ENCODE measurements around the gene BROX.

BROX gene

DNA sequence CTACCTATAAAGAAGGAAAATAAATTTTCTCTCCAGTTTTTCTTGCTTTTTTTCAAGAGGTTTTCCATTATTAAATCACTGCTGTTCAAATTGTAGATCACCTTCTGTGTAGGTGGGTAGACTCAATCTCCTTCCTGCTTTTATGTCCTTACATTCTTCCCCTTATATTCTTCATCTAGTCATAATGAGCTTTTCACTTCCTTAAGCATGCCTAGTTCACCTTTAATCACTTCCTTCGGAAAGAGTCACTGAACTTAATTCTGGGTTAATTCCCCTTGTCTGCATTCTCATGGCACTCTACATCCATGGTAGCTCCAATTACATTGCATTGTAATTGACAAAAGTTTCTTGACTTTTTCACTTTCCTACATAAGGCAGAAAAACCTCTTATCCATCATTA lies 18.5 kb downstream of the BROX start:
- POLR2A ChIA-PET = no interaction called here
- TF ChIP-seq ELF4 (IDR thresholded peaks at IDR 0.05) (no peak), FOXA1 (IDR thresholded peaks at IDR 0.05) (no peak), TARDBP (IDR thresholded peaks at IDR 0.05) (no peak), L3MBTL2 (conservative IDR thresholded peaks at IDR 0.05) (no peak), LEF1 (IDR thresholded peaks at IDR 0.05; ENCODE audit: borderline replicate concordance) (no peak), HDGF (IDR thresholded peaks at IDR 0.05; ENCODE audit: borderline replicate concordance) (no peak), SUZ12 (IDR thresholded peaks at IDR 0.05) (no peak), ARNT (IDR thresholded peaks at IDR 0.05) (no peak), BHLHE40 (IDR thresholded peaks at IDR 0.05; ENCODE audit: borderline replicate concordance) (no peak), SP1 (IDR thresholded peaks at IDR 0.05) (no peak), CTBP1 (IDR thresholded peaks at IDR 0.05; ENCODE audit: borderline replicate concordance) (no peak), ZNF384 (IDR thresholded peaks at IDR 0.05) (no peak), FOXM1 (IDR thresholded peaks at IDR 0.05; ENCODE audit: borderline replicate concordance) (no peak), NFRKB (IDR thresholded peaks at IDR 0.05) (no peak)
- TF ChIP-seq, protein P1, sequence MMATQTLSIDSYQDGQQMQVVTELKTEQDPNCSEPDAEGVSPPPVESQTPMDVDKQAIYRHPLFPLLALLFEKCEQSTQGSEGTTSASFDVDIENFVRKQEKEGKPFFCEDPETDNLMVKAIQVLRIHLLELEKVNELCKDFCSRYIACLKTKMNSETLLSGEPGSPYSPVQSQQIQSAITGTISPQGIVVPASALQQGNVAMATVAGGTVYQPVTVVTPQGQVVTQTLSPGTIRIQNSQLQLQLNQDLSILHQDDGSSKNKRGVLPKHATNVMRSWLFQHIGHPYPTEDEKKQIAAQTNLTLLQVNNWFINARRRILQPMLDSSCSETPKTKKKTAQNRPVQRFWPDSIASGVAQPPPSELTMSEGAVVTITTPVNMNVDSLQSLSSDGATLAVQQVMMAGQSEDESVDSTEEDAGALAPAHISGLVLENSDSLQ (IDR thresholded peaks at IDR 0.05) = no peak
- DNase-seq (ENCODE audit: extremely low spot score) = no peak
- CTCF ChIA-PET = no interaction called here

DNA sequence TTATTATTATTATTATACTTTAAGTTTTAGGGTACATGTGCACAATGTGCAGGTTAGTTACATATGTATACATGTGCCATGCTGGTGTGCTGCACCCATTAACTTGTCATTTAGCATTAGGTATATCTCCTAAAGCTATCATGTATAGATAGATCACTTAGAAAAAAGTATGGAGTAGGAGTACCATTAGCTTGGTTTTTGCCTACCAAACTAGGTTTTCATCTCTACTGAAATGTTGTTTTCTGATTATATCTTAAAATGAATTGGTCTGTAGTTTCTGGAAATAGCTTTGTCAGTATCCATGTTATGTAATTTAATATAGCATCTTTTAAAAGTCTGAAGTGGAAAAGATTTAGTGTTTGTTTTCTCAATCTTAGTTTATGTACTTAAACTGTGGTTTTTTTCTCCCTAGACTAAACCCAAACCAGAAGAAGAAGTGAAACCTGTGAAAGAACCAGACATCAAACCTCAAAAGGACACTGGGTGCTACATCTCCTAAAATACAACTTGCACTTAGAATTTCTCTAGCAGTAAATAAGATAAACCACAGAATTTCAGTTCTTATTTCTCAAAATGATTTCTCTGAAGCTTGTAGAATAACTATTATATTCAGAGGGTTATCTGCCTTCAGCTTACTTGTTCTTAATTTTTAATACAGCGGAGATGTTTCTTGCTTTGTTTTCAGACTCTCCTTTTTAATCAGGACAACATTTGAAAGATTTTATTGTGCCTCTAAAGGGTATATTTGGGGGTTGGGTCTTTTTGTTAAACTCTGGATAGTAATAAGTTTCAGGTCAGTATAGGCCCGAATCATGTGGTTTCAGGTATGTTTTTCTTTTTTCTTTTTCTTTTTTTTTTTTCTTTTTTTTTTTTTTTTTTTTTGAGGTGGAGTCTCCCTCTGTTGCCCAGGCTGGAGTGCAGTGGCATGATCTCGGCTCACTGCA lies 20.1 kb downstream of the BROX start:
- DNase-seq (ENCODE audit: extremely low spot score) = no peak
- no peak for TF ChIP-seq ZNF384 (IDR thresholded peaks at IDR 0.05)
- no peak for TF ChIP-seq L3MBTL2 (conservative IDR thresholded peaks at IDR 0.05)
- no peak for TF ChIP-seq SP1 (IDR thresholded peaks at IDR 0.05)
- TF ChIP-seq SUZ12 (IDR thresholded peaks at IDR 0.05) = no peak
- TF ChIP-seq CTBP1 (IDR thresholded peaks at IDR 0.05; ENCODE audit: borderline replicate concordance) = no peak
- no peak for TF ChIP-seq HDGF (IDR thresholded peaks at IDR 0.05; ENCODE audit: borderline replicate concordance)
- TF ChIP-seq ARNT (IDR thresholded peaks at IDR 0.05) = no peak
- TF ChIP-seq NFRKB (IDR thresholded peaks at IDR 0.05) = no peak
- TF ChIP-seq BHLHE40 (IDR thresholded peaks at IDR 0.05; ENCODE audit: borderline replicate concordance) = no peak
- no peak for TF ChIP-seq FOXK2 (IDR thresholded peaks at IDR 0.05)
- no peak for TF ChIP-seq FOXM1 (IDR thresholded peaks at IDR 0.05; ENCODE audit: borderline replicate concordance)
- no peak for TF ChIP-seq ELF4 (IDR thresholded peaks at IDR 0.05)
- TF ChIP-seq TARDBP (IDR thresholded peaks at IDR 0.05) = no peak
- TF ChIP-seq FOXA1 (IDR thresholded peaks at IDR 0.05) = no peak
- TF ChIP-seq, protein P1 (IDR thresholded peaks at IDR 0.05) = no peak
- ChIA-PET POLR2A (no interaction called here), CTCF (no interaction called here)

DNA sequence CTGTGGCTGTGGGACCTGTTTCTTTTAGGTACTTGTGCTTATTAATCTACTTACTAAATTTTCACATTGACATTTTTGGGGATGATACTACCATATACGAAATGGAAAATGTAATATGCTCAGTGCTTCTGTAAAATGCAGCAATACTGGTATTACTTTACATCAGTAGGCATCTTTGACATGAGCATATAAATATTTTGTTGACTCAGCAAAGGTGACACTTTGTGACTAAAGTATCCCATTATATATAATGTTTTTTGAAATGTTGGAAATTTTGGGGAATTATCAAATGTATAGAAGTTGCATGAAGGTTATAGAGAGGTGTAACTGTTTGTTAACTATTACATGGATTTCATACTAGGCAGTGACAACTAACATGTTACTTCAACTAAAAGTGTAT lies 22.4 kb downstream of the BROX start:
- TF ChIP-seq LEF1 (IDR thresholded peaks at IDR 0.05; ENCODE audit: borderline replicate concordance) (no peak), ELF4 (IDR thresholded peaks at IDR 0.05) (no peak), FOXM1 (IDR thresholded peaks at IDR 0.05; ENCODE audit: borderline replicate concordance) (no peak), FOXA1 (IDR thresholded peaks at IDR 0.05) (no peak), CTBP1 (IDR thresholded peaks at IDR 0.05; ENCODE audit: borderline replicate concordance) (no peak), ZNF384 (IDR thresholded peaks at IDR 0.05) (no peak), TARDBP (IDR thresholded peaks at IDR 0.05) (no peak), SUZ12 (IDR thresholded peaks at IDR 0.05) (no peak), NFRKB (IDR thresholded peaks at IDR 0.05) (no peak), SP1 (IDR thresholded peaks at IDR 0.05) (no peak), L3MBTL2 (conservative IDR thresholded peaks at IDR 0.05) (no peak), ARNT (IDR thresholded peaks at IDR 0.05) (no peak), HDGF (IDR thresholded peaks at IDR 0.05; ENCODE audit: borderline replicate concordance) (no peak), BHLHE40 (IDR thresholded peaks at IDR 0.05; ENCODE audit: borderline replicate concordance) (no peak), FOXK2 (IDR thresholded peaks at IDR 0.05) (no peak)
- ChIA-PET CTCF (no interaction called here), POLR2A (no interaction called here)
- DNase-seq (ENCODE audit: extremely low spot score) = no peak

DNA sequence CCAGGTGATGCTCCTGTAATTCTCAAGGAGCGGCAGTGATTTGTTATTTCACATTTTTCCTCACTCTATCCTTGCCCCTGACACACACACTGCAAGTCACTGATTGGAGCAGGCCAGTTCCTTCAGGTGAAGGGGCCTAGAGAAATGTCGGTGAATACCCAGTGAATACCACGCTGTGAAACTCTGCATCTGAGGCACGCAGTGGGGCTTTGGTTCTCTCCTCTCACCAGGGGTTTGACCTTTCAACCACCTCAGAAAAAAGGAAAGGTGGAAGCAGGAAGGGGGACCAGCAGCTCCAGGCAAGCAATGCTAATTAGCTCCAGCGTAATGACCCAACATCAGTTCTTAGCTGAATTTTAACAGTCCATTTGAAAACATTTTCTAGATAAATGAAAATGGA lies 24.1 kb downstream of the BROX start:
- DNase-seq (ENCODE audit: extremely low spot score) = no peak
- TF ChIP-seq SP1 (IDR thresholded peaks at IDR 0.05) (no peak), L3MBTL2 (conservative IDR thresholded peaks at IDR 0.05) (no peak), HDGF (IDR thresholded peaks at IDR 0.05; ENCODE audit: borderline replicate concordance) (no peak), LEF1 (IDR thresholded peaks at IDR 0.05; ENCODE audit: borderline replicate concordance) (no peak)
- POLR2A ChIA-PET = interaction anchor here (1.6 kb wide), 1 partner anchor 23 kb away, joined by 4 read pairs; no protein-coding TSS in a partner anchor
- CTCF ChIA-PET = interaction anchor here (1.9 kb wide), 1 partner anchor 353 kb away, joined by 5 read pairs; no protein-coding TSS in a partner anchor

DNA sequence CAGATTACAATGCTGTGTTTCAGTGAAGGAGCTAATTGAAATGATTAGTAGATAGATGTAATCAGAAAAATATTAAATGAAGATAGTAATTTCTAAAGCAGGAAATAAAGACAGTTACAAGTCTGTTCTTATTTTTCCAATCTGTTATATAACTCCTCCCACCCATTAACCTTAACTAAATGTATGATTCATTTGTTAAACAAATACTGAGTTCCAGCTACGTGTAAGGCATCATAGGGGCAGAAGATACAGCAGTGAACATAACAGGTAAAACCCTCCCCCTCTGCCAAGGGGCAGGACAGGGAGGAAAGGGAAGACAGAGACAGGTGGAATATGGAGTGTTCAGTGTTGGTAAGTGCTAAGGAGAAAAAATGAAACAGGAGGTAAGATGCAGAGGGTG lies 24.6 kb downstream of the BROX start, which contains the start of gene FAM177B:
TSS of gene FAM177B (plus strand) at position 231 of the 400 bp plus-strand sequence. CDS start 9,344 bp downstream, outside the sequence.
- POLR2A ChIA-PET = interaction anchor here (1.6 kb wide), 1 partner anchor 24 kb away, joined by 4 read pairs; no protein-coding TSS in a partner anchor

More for the DNA sequence above, 24.6 kb downstream of the BROX start, which contains the start of gene FAM177B:
- CTCF ChIA-PET = interaction anchor here (0.6 to 1.9 kb wide), 2 partner anchors 269 to 353 kb away, joined by 3 to 5 read pairs; no protein-coding TSS in a partner anchor
- TF ChIP-seq ELF4 (IDR thresholded peaks at IDR 0.05) (no peak), FOXM1 (IDR thresholded peaks at IDR 0.05; ENCODE audit: borderline replicate concordance) (no peak), L3MBTL2 (conservative IDR thresholded peaks at IDR 0.05) (no peak), TARDBP (IDR thresholded peaks at IDR 0.05) (no peak), SP1 (IDR thresholded peaks at IDR 0.05) (no peak), ARNT (IDR thresholded peaks at IDR 0.05) (no peak), CTBP1 (IDR thresholded peaks at IDR 0.05; ENCODE audit: borderline replicate concordance) (no peak), FOXK2 (IDR thresholded peaks at IDR 0.05) (no peak)
- TF ChIP-seq, protein P1 (IDR thresholded peaks at IDR 0.05) = no peak
- no peak for DNase-seq (ENCODE audit: extremely low spot score)
